Hepatocyte (in vitro differentiated cells): ENCODE measurements around the gene MRPL42.

ENCODE experiments used
- EZH2 ChIP-seq: fragments of 200-600 bp; sonication (generic); IDR thresholded peaks from 2 replicates; pipeline ENCODE4 v1.6.1; 2016; ENCODE audit warnings: antibody characterized with exemption, mild to moderate bottlenecking, borderline replicate concordance
- TF ChIP-seq, protein P1 (sequence below): fragments of 200-600 bp; sonication (generic); IDR thresholded peaks from 2 replicates; pipeline ENCODE4 v1.5.1; 2016; ENCODE audit warnings: antibody characterized with exemption, mild to moderate bottlenecking; ENCODE audit not compliant: poor library complexity

- TF ChIP-seq, protein P1, sequence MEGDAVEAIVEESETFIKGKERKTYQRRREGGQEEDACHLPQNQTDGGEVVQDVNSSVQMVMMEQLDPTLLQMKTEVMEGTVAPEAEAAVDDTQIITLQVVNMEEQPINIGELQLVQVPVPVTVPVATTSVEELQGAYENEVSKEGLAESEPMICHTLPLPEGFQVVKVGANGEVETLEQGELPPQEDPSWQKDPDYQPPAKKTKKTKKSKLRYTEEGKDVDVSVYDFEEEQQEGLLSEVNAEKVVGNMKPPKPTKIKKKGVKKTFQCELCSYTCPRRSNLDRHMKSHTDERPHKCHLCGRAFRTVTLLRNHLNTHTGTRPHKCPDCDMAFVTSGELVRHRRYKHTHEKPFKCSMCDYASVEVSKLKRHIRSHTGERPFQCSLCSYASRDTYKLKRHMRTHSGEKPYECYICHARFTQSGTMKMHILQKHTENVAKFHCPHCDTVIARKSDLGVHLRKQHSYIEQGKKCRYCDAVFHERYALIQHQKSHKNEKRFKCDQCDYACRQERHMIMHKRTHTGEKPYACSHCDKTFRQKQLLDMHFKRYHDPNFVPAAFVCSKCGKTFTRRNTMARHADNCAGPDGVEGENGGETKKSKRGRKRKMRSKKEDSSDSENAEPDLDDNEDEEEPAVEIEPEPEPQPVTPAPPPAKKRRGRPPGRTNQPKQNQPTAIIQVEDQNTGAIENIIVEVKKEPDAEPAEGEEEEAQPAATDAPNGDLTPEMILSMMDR, result no peak
- TF ChIP-seq EZH2, result no peak
Measured at GRCh38 chr12:93552427-93552826, 85.1 kb downstream of the MRPL42 start.
